ENCODE data around the gene NCAM1.

- no peak for TF ChIP-seq PKNOX1 (IDR thresholded peaks at IDR 0.05)
- no peak for TF ChIP-seq SP1 (IDR thresholded peaks at IDR 0.05)
- TF ChIP-seq SUZ12 (IDR thresholded peaks at IDR 0.05), result no peak
- no peak for TF ChIP-seq HDGF (IDR thresholded peaks at IDR 0.05; ENCODE audit: borderline replicate concordance)
- TF ChIP-seq ARNT (IDR thresholded peaks at IDR 0.05), result no peak
- TF ChIP-seq TARDBP (IDR thresholded peaks at IDR 0.05), result no peak
- TF ChIP-seq NFRKB (IDR thresholded peaks at IDR 0.05), result no peak
- no peak for TF ChIP-seq FOXK2 (IDR thresholded peaks at IDR 0.05)
Measured at GRCh38 chr11:113065330-113065729, 104.1 kb downstream of the NCAM1 start.
